ENCODE data around the gene PHF19. TPM values are rescaled to one million over a fixed set of nuclear protein-coding genes. Genes with fewer than 3 reads are reported as not detected.
A peak's percentile ranks its signal among the peaks of the same experiment; 100 is the strongest.

The PHF19 gene
- total RNA-seq, 2 experiments from 2014 or later: 183 to 189 TPM

DNA sequence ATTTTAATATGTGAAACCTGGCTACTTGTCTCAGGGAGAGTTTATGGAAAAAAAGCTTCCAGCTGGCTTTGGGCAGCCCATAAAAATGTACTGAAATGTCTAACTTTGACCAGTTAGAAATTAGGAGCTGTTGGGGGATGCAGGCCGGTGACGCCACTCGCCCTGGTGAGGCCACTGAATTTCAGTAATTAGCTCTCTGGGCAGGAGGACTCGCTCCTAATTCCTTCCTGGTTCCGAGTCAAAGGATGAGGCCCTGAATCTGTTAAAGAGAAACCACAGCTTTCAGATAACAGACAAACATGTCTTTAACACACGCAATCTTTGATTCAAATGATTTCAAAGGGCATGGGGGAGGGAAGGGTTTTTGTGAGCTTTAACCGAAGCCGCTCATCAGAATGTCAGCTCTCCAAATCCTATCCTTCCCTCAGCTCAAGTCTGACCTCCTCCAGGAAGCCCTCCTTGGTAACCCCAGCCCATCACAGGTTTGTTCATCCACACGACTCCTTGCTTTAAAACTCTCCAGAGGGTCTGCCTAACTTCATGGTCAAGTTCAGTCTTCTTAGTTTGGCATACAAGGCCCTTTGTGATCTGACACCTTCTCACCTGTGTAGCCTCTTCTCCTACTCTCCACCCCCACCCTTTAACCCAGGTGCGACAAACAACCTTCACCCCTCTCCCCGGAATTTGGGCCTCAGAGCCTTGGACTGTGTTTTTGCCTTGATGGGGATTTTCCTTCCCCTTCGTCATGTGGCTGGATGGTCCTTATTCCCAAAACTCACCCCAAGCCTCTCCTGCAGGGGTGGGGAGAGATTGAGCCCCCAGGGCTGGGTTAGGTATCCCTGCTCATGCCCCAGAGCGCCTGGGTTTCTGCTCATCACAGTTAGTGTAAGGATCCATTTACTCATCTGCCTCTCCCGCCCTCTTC lies 13.6 kb upstream of the PHF19 start:
- peak overlapping the region; percentile 62 for H3K4me3 Mint-ChIP-seq
- intact Hi-C loops (cut with micrococcal nuclease): loop anchor here (1.0 to 5.0 kb wide), 3 partner anchors 12 to 133 kb away; no protein-coding TSS in a partner anchor
- CTCF ChIA-PET: interaction anchor here (0.6 to 4.4 kb wide), 13 partner anchors 11 to 179 kb away, joined by 3 to 21 read pairs (median 5); partner anchors contain the start of genes PHF19 and TRAF1
- peak overlapping the region; percentile 95 for H3K27ac Mint-ChIP-seq
- DNase-seq: peak; percentile 54
- H3K9me3 Mint-ChIP-seq: no peaks in the 10 kb centered on the region
- POLR2A ChIA-PET: interaction anchor here (0.6 to 4.9 kb wide), 23 partner anchors 9 to 97 kb away, joined by 3 to 97 read pairs (median 6); partner anchors contain the start of genes FBXW2, PHF19, PSMD5 and TRAF1
- peaks cover 10% of the 10 kb centered on the region for H3K36me3 Mint-ChIP-seq
- no peaks in the 10 kb centered on the region for H3K27me3 Mint-ChIP-seq
- H3K4me1 Mint-ChIP-seq (ENCODE audit: low read depth): peaks cover 82% of the 10 kb centered on the region

DNA sequence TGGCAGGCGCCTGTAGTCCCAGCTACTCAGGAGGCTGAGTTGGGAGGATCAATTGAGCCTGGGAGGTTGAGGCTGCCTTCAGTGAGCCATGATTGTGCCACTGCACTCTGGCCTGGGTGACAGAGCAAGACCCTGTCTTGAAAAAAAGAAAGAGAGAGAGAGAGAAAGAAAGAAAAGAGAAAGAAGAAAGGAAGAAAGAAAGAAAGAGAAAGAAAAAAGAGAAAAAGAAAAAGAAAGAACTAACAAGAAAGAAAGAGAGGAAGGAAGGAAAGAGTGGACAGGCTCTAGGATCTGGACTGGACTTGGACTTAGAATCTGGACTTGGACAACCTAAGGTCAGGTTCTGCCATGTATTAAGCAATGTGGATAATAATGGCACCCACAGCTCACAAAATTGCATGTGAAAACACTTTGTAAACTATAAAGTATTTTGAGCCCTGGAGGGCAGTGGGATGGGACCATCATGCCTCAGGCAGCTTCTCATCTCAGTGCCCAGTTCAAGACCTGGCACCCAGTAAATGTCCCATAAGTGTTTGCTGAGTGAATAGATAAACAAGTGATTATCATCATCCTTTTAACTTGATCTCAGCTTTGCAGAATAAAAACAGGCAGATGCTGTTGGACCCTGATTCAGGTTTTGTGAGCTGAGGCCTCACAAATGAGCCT lies 12.8 kb upstream of the PHF19 start:
- Mint-ChIP-seq H3K4me3 (peak overlapping the region; percentile 62), H3K36me3 (peaks cover 10% of the 10 kb centered on the region), H3K4me1 (ENCODE audit: low read depth) (peaks cover 77% of the 10 kb centered on the region), H3K27ac (peak overlapping the region; percentile 95), H3K27me3 (no peaks in the 10 kb centered on the region), H3K9me3 (no peaks in the 10 kb centered on the region)
- no peak for DNase-seq
- intact Hi-C loops (cut with micrococcal nuclease): loop anchor here (5.0 kb wide), 1 partner anchor 132 kb away; no protein-coding TSS in a partner anchor
- CTCF ChIA-PET: interaction anchor here (0.8 to 4.4 kb wide), 13 partner anchors 10 to 134 kb away, joined by 3 to 21 read pairs (median 5); partner anchors contain the start of genes PHF19 and TRAF1
- POLR2A ChIA-PET: interaction anchor here (0.6 to 4.9 kb wide), 15 partner anchors 8 to 96 kb away, joined by 3 to 97 read pairs (median 6); partner anchors contain the start of genes FBXW2, PHF19 and TRAF1

DNA sequence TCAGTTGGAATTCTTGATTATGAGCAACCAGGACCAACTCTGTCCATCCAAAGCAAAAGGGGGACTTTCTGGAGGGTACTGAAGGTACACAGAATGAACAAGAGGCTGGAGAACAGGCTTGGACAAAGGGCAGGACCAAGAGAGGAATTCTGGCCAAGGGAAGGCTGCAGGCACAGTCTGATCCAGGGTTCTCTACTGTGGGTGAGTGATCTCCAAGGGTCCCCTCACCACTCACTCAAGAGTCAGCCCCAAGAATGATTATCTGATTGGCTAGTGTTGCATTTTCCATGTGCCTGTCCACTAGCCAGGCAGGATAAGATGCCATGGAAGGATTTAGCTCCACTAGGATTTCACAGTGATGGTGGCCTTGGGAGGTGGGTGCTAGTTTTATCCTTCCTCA lies 11.6 kb upstream of the PHF19 start:
- POLR2A ChIA-PET: interaction anchor here (1.3 kb wide), 1 partner anchor 16 kb away, joined by 3 read pairs; no protein-coding TSS in a partner anchor
- H3K4me1 Mint-ChIP-seq (ENCODE audit: low read depth): peaks cover 75% of the 10 kb centered on the region

GRCh38 chr9:120886490-120886967 lies 9.5 kb upstream of the PHF19 start:
- no peak overlapping the region for H3K4me3 Mint-ChIP-seq
- no peak for DNase-seq
- H3K4me1 Mint-ChIP-seq (ENCODE audit: low read depth): peaks cover 71% of the 10 kb centered on the region
- intact Hi-C loops (cut with micrococcal nuclease): no loop called here
- peak overlapping the region; percentile 6 for H3K27ac Mint-ChIP-seq
- ChIA-PET POLR2A (interaction anchor here (1.2 to 1.6 kb wide), 2 partner anchors 8 to 40 kb away, joined by 3 read pairs; partner anchors contain the start of gene TRAF1), CTCF (interaction anchor here (0.9 kb wide), 1 partner anchor 9 kb away, joined by 3 read pairs; the partner anchor contains the start of gene PHF19)
- peaks cover 7% of the 10 kb centered on the region for H3K36me3 Mint-ChIP-seq
- no peaks in the 10 kb centered on the region for H3K9me3 Mint-ChIP-seq
- no peaks in the 10 kb centered on the region for H3K27me3 Mint-ChIP-seq

More for the DNA sequence above, 11.6 kb upstream of the PHF19 start:
- no peaks in the 10 kb centered on the region for H3K9me3 Mint-ChIP-seq
- DNase-seq: no peak
- intact Hi-C loops (cut with micrococcal nuclease): no loop called here
- H3K36me3 Mint-ChIP-seq: peaks cover 10% of the 10 kb centered on the region
- H3K27me3 Mint-ChIP-seq: no peaks in the 10 kb centered on the region
- no peak overlapping the region for H3K4me3 Mint-ChIP-seq
- CTCF ChIA-PET: interaction anchor here (1.1 to 4.4 kb wide), 2 partner anchors 9 to 93 kb away, joined by 3 to 21 read pairs; no protein-coding TSS in a partner anchor
- peak overlapping the region; percentile 95 for H3K27ac Mint-ChIP-seq

DNA sequence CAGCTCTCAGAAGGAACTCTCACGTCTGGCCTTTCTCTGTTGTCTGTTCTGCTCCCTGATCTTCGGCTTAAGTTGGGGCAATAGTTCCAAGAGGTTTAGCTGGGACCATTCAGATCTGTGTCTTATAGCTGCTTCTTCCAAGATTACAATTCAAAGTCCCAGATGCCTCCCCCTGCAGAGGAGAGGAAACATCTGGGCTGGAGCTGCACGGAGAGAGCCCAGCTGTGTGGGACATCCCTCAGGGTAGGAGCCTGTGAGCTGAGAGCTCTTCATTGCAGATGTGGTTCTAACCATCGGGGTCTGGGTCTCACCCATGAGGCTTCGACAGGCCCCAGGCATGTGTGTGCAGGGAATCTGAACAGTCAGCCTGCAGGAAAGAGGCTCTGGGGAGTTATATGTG lies 9.0 kb upstream of the PHF19 start:
- no peaks in the 10 kb centered on the region for H3K9me3 Mint-ChIP-seq
- H3K27me3 Mint-ChIP-seq: no peaks in the 10 kb centered on the region
- H3K4me3 Mint-ChIP-seq: no peak overlapping the region
- DNase-seq: no peak
- POLR2A ChIA-PET: interaction anchor here (1.2 to 1.6 kb wide), 2 partner anchors 8 to 40 kb away, joined by 3 read pairs; partner anchors contain the start of gene TRAF1
- intact Hi-C loops (cut with micrococcal nuclease): no loop called here
- CTCF ChIA-PET: interaction anchor here (0.9 kb wide), 1 partner anchor 9 kb away, joined by 3 read pairs; the partner anchor contains the start of gene PHF19
- peaks cover 68% of the 10 kb centered on the region for H3K4me1 Mint-ChIP-seq (ENCODE audit: low read depth)
- peaks cover 4% of the 10 kb centered on the region for H3K36me3 Mint-ChIP-seq
- no peak overlapping the region for H3K27ac Mint-ChIP-seq

- intact Hi-C loops (cut with micrococcal nuclease): no loop called here
- ChIA-PET CTCF (interaction anchor here (0.9 kb wide), 1 partner anchor 8 kb away, joined by 3 read pairs; the partner anchor contains the start of gene PHF19), POLR2A (interaction anchor here (0.6 to 1.6 kb wide), 3 partner anchors 9 to 41 kb away, joined by 3 read pairs; partner anchors contain the start of gene TRAF1)
- Mint-ChIP-seq H3K27ac (peak overlapping the region; percentile 15), H3K27me3 (no peaks in the 10 kb centered on the region), H3K36me3 (peaks cover 4% of the 10 kb centered on the region), H3K4me1 (ENCODE audit: low read depth) (peaks cover 68% of the 10 kb centered on the region), H3K9me3 (no peaks in the 10 kb centered on the region), H3K4me3 (no peak overlapping the region)
- DNase-seq: no peak
Measured at GRCh38 chr9:120885457-120885856, 8.5 kb upstream of the PHF19 start.

GRCh38 chr9:120883608-120883996 lies 6.6 kb upstream of the PHF19 start:
- no peaks in the 10 kb centered on the region for H3K9me3 Mint-ChIP-seq

GRCh38 chr9:120882935-120883607 lies 6.1 kb upstream of the PHF19 start:
- ChIA-PET CTCF (no interaction called here), POLR2A (interaction anchor here (1.2 to 2.5 kb wide), 7 partner anchors 10 to 46 kb away, joined by 3 to 11 read pairs (median 3); no protein-coding TSS in a partner anchor)
- DNase-seq: no peak
- no peak overlapping the region for H3K27ac Mint-ChIP-seq
- H3K36me3 Mint-ChIP-seq: peaks cover 5% of the 10 kb centered on the region
- H3K27me3 Mint-ChIP-seq: no peaks in the 10 kb centered on the region
- H3K4me3 Mint-ChIP-seq: no peak overlapping the region
- H3K4me1 Mint-ChIP-seq (ENCODE audit: low read depth): peaks cover 66% of the 10 kb centered on the region
- H3K9me3 Mint-ChIP-seq: no peaks in the 10 kb centered on the region
- intact Hi-C loops (cut with micrococcal nuclease): no loop called here

More at GRCh38 chr9:120883608-120883996, 6.6 kb upstream of the PHF19 start:
- CTCF ChIA-PET: no interaction called here
- peaks cover 66% of the 10 kb centered on the region for H3K4me1 Mint-ChIP-seq (ENCODE audit: low read depth)
- H3K4me3 Mint-ChIP-seq: no peak overlapping the region
- H3K27ac Mint-ChIP-seq: no peak overlapping the region
- POLR2A ChIA-PET: interaction anchor here (1.2 to 2.5 kb wide), 7 partner anchors 9 to 45 kb away, joined by 3 to 11 read pairs (median 3); no protein-coding TSS in a partner anchor
- no peaks in the 10 kb centered on the region for H3K27me3 Mint-ChIP-seq
- intact Hi-C loops (cut with micrococcal nuclease): no loop called here
- no peak for DNase-seq
- H3K36me3 Mint-ChIP-seq: peaks cover 3% of the 10 kb centered on the region

DNA sequence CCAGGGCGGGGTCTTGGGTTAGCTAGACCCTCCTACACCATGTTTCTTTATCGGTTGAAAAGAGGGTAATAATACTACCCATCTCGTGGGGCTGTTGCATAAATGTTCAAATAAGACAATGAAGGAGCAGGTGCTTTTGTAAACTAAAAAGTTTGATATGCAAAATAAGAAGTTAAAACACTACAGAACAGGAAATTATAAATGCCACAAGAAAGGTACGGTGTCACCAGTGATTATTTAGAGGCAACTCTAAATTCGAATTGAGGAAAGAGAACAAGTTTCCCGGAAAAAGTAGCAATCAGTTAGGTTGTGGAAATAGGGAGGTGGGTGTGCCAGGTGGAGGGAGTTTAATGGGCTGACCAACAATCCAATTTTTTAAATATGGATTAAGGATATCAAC lies 2.5 kb upstream of the PHF19 start:
- Mint-ChIP-seq H3K9me3 (no peaks in the 10 kb centered on the region), H3K4me1 (ENCODE audit: low read depth) (peaks cover 73% of the 10 kb centered on the region), H3K27ac (peak overlapping the region; percentile 93), H3K4me3 (peak overlapping the region; percentile 88), H3K27me3 (no peaks in the 10 kb centered on the region), H3K36me3 (peaks cover 25% of the 10 kb centered on the region)
- intact Hi-C loops (cut with micrococcal nuclease): no loop called here
- CTCF ChIA-PET: interaction anchor here (1.0 to 3.8 kb wide), 5 partner anchors 10 to 58 kb away, joined by 3 to 21 read pairs (median 5); no protein-coding TSS in a partner anchor
- no peak for DNase-seq
- POLR2A ChIA-PET: interaction anchor here (0.7 to 5.3 kb wide), 5 partner anchors 11 to 47 kb away, joined by 3 to 48 read pairs (median 31); partner anchors contain the start of gene TRAF1

- Mint-ChIP-seq H3K9me3 (no peaks in the 10 kb centered on the region), H3K4me1 (ENCODE audit: low read depth) (peaks cover 77% of the 10 kb centered on the region), H3K4me3 (peak overlapping the region; percentile 88), H3K36me3 (peaks cover 35% of the 10 kb centered on the region), H3K27ac (peak overlapping the region; percentile 93), H3K27me3 (no peaks in the 10 kb centered on the region)
- intact Hi-C loops (cut with micrococcal nuclease): loop anchor here (1.0 kb wide), 2 partner anchors 13 to 19 kb away; no protein-coding TSS in a partner anchor
- DNase-seq: peak; percentile 63
- CTCF ChIA-PET: interaction anchor here (0.6 to 3.8 kb wide), 8 partner anchors 9 to 184 kb away, joined by 3 to 21 read pairs (median 4); no protein-coding TSS in a partner anchor
- POLR2A ChIA-PET: interaction anchor here (0.7 to 5.3 kb wide), 6 partner anchors 12 to 48 kb away, joined by 3 to 48 read pairs (median 17); partner anchors contain the start of gene TRAF1
Measured at GRCh38 chr9:120878188-120879130, 1.5 kb upstream of the PHF19 start.
